GM19395 (cell line): ENCODE results near the gene S100A6.

Experiments used
- ATAC-seq: cut with Tn5 transposase; IDR thresholded peaks from one replicate; pipeline ENCODE4 v1.9.1; 2021; ENCODE audit warnings: mild to moderate bottlenecking, moderate library complexity; ENCODE audit not compliant: unreplicated experiment

S100A6 gene

GRCh38 chr1:153546796-153547559 is 11.2 kb upstream of the S100A6 start:
- no peak for ATAC-seq

GRCh38 chr1:153546371-153546770 is 10.6 kb upstream of the S100A6 start:
- no peak for ATAC-seq

- ATAC-seq, result peak; percentile 59
Observed at GRCh38 chr1:153545067-153546055, 9.6 kb upstream of the S100A6 start, which contains the start of gene S100A4. Gene S100A4, minus strand, starts transcription at chr1:153545806. Its CDS starts 1,012 bp downstream, at chr1:153544794.

GRCh38 chr1:153544453-153545066 is 8.8 kb upstream of the S100A6 start:
- no peak for ATAC-seq

DNA sequence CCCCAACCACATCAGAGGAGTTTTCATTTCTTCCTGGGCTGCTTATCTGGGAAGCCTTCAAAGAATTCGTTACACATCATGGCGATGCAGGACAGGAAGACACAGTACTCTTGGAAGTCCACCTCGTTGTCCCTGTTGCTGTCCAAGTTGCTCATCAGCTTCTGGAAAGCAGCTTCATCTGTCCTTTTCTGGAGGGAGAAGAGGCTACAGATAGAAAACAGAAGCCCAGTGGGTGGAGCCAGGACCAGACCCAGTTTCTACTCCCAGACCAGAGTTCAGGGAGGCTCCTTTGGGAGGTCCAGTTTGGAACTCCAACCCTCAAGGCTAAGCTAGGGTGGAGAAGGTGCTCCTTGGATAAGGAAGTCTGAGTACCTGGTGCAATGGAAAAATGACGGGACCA is 7.9 kb upstream of the S100A6 start:
- no peak for ATAC-seq

- ATAC-seq, result no peak
Observed at GRCh38 chr1:153542956-153543711, 7.3 kb upstream of the S100A6 start.

DNA sequence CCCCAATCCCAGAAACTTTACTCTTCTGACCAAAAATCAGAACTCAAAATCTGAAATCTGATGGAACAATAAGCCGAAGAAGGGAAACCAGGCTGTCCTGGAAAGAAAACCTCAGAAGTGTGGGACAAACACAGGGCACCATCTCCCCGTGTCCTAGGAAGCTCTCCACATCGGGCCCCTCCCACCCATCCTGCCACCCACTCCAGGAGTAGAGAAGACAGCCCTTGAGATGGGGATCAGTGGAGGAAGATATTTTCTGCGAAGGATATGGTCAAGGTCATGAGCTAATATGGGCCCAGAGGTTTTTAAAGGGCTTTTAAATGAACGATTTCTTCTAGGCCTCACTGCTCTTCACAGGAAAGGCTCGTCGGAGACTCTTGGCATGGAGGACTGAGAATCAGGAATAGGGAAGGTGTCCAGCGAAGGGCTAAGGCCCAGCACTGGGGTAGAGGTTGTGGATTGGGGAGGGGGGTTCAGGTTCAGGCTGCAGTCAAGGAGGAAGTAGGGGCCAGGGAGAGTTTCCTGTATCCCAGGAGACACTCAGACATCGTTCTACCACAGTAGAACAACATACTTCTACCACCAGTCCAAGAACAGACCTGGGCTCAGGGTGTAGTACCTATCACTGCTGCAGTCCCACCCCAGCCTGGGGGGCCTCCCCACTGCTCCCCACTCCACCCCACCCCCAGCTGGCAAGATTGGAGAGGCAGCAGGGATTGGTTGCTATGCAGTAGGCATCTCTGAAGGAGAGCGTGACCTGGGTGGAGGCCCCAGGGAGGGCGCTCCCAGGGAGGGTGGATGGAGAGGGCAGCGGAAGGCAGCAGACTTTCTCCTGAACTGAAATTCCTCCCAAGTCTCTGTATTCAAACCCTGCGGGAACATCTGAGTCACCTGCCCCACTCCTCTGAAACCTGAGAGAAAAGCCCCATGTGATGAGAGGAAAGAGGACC is 6.1 kb upstream of the S100A6 start:
- ATAC-seq, result no peak

DNA sequence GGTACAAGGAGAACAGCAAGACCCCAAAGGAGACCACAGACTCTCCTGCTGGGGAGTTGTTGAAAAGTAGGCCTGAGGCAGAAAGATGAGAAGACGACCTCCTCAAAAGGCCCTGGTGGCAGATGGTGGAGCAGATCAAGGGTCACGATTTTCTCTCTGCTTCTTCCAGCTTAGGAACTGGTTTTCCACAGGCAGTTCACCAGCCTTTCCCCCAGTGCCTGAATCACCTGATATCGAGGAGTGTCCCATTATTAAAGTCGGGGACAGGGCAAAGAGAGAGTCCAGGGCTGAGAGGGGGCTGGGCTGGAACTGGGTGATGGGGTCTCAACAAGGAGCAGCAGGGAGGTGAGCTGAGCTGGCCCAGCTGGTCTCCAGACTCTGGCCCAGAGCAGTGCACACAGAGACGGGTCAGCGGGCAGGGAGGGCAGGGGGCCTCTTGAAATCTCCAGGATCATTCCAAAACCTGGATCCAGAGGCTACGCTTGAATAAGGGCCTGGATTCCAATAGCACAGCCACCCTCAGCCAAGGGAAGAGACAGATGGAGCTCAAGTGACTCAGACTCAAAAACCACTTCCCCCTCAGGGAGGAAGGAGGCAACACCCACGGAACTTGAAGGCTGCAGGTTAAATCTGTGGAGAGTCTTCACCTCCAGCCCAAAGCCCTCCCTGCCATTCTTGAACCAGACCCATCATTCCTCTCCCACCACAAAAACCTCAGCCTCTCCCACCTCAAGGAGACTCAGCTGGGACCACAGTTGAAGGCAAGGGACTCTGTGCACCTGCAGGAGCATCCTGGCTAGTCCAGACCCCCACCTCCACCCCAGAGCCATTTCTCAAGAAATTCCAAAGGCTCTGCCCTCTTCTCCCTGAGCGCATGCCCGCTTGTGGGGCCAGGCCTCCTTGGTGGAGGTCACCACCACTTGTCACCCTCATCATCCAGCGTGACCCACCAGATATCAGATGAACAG is 4.9 kb upstream of the S100A6 start, which contains the start of gene S100A5:
S100A5 (minus strand) TSS at position 541 of the 968 bp plus-strand sequence. CDS start 743 bp downstream, outside the sequence.
- ATAC-seq, result no peak

DNA sequence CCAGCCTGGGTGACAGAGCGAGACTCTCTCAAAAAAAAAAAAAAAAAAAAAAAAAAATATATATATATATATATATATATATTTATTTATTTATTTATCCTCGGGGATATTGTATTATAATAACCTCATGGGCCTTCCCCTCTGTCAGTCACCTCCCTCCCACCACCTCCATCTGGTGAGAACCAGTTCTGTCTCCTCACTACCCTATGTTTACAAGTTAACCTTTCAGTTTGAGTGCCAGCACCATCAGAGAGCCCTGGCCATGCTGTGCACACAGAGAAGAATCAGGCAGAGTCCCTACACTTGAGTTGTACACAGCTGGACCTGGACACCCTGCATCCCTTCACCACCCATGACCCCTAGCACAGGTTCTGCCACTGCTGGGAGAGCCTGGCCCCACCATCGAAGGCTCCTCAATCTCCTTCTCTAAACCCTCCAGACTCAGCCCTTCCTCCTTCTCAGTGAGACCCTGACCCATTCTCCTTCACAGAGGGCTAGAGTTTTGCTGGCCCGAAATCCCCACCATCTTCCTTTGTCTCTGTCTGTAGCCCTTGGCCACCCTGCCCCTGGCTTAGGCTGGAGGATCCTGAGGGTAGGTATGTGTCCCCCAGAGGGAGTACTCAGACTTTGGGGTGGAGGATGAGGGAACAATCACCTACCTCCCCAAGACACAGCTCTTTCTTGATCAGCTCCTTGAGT is 3.8 kb upstream of the S100A6 start:
- no peak for ATAC-seq

- no peak for ATAC-seq
Observed at GRCh38 chr1:153538315-153538821, 2.6 kb upstream of the S100A6 start.

GRCh38 chr1:153537376-153537730 is 1.6 kb upstream of the S100A6 start:
- ATAC-seq, result no peak

DNA sequence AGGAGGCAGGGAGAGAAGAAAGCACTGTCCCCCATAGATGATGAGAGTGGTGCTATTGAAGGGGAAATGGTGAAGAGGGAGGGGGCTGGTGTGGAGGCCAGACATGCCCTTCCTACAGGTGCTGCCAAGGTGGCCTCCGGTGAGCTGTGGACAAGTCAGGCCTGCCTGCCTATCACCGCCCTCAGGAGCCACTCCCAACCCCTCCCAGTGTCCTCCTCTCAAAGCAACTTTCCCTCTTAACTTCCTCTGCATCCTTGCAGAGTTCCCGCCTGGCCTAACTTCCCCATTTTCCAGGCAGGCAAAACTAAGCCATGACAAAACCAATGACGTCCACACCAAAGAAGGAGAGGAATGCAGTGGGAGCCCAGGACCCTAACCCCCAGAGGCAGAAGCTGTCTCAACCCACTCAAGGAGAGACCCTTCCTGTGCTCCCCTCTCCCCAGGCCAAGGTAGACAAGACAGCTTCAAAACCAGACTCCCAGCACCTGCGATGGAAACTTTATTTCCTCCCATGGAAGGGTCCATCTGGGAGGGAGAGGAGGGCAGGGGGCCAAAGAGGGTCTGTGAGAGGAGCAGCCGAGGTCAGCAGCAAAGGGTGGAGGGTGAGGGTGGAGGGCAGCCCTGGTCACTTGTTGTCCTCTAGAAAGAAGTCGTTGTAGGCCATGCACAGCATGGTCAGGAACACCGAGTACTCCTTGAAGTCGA is 1.0 kb upstream of the S100A6 start:
- no peak for ATAC-seq

GRCh38 chr1:153536012-153536670 is 350 bp upstream of the S100A6 start:
- ATAC-seq, result no peak

GRCh38 chr1:153534925-153535241 is 908 bp downstream of the S100A6 start:
- no peak for ATAC-seq

GRCh38 chr1:153534226-153534924 is 1.4 kb downstream of the S100A6 start:
- no peak for ATAC-seq

GRCh38 chr1:153533689-153534201 is 2.0 kb downstream of the S100A6 start:
- ATAC-seq, result no peak
